GM18951 (cell line): ENCODE measurements around the gene REV3L.
"Not testable (repeated sequence)": the region's sequence is repeated elsewhere in the genome, so short reads cannot be mapped to it uniquely, and the experiment has no call there.

Experiments
- POLR2A ChIP-seq: IDR thresholded peaks from 4 replicates; pipeline ENCODE4 v1.6.1; 2011; ENCODE audit warnings: mild to moderate bottlenecking; ENCODE audit not compliant: insufficient read length, insufficient read depth; ENCODE audit errors: extremely low read depth
- in situ Hi-C: fragments of 300-500 bp; cut with MboI; formaldehyde crosslinking; loops from one replicate; pipeline ENCODE4 v1.12.0; 2022; ENCODE audit warnings: low sequenced_read_pairs, mixed read lengths, inconsistent platforms; ENCODE audit not compliant: unreplicated experiment

The REV3L gene

GRCh38 chr6:111517965-111518364, 34.9 kb upstream of the REV3L start:
- in situ Hi-C loops: no loop called here

GRCh38 chr6:111515259-111515658, 32.2 kb upstream of the REV3L start:
- no peak for TF ChIP-seq POLR2A
- in situ Hi-C loops: no loop called here

More at GRCh38 chr6:111517965-111518364, 34.9 kb upstream of the REV3L start:
- TF ChIP-seq POLR2A: no peak

GRCh38 chr6:111514531-111514930, 31.5 kb upstream of the REV3L start:
- in situ Hi-C loops: not testable (repeated sequence)

GRCh38 chr6:111507219-111507618, 24.2 kb upstream of the REV3L start:
- in situ Hi-C loops: not testable (repeated sequence)

- in situ Hi-C loops: not testable (repeated sequence)
These were observed 22.5 kb upstream of the REV3L start for GRCh38 chr6:111505498-111505897.

- no peak for TF ChIP-seq POLR2A
- in situ Hi-C loops: no loop called here
These were observed 20.6 kb upstream of the REV3L start for GRCh38 chr6:111503660-111504059.

- in situ Hi-C loops: no loop called here
- TF ChIP-seq POLR2A: no peak
These were observed 20.2 kb upstream of the REV3L start for GRCh38 chr6:111503194-111503593.

- TF ChIP-seq POLR2A: no peak
- in situ Hi-C loops: no loop called here
These were observed 19.1 kb upstream of the REV3L start for GRCh38 chr6:111502154-111502553.

- no peak for TF ChIP-seq POLR2A
- in situ Hi-C loops: no loop called here
These were observed 16.3 kb upstream of the REV3L start for GRCh38 chr6:111499269-111499793.

- no peak for TF ChIP-seq POLR2A
- in situ Hi-C loops: no loop called here
These were observed 12.1 kb upstream of the REV3L start for GRCh38 chr6:111494951-111495635.

GRCh38 chr6:111492499-111492898, 9.5 kb upstream of the REV3L start:
- in situ Hi-C loops: no loop called here

GRCh38 chr6:111490067-111490466, 7.0 kb upstream of the REV3L start:
- in situ Hi-C loops: no loop called here
- no peak for TF ChIP-seq POLR2A

More at GRCh38 chr6:111492499-111492898, 9.5 kb upstream of the REV3L start:
- no peak for TF ChIP-seq POLR2A

- in situ Hi-C loops: no loop called here
- TF ChIP-seq POLR2A: no peak
These were observed 4.6 kb upstream of the REV3L start for GRCh38 chr6:111487661-111488060.

- no peak for TF ChIP-seq POLR2A
- in situ Hi-C loops: no loop called here
These were observed 3.9 kb upstream of the REV3L start for GRCh38 chr6:111486921-111487320.

- TF ChIP-seq POLR2A: no peak
- in situ Hi-C loops: no loop called here
These were observed 3.5 kb upstream of the REV3L start for GRCh38 chr6:111486475-111486874.

GRCh38 chr6:111485342-111485741, 2.3 kb upstream of the REV3L start:
- in situ Hi-C loops: no loop called here
- no peak for TF ChIP-seq POLR2A
